GM18861 (cell line): Measurements from ENCODE around the gene SMIM22.

Experiments used
- ATAC-seq: cut with Tn5 transposase; IDR thresholded peaks from one replicate; pipeline ENCODE4 v1.9.1; 2021; ENCODE audit not compliant: unreplicated experiment

SMIM22 gene

DNA sequence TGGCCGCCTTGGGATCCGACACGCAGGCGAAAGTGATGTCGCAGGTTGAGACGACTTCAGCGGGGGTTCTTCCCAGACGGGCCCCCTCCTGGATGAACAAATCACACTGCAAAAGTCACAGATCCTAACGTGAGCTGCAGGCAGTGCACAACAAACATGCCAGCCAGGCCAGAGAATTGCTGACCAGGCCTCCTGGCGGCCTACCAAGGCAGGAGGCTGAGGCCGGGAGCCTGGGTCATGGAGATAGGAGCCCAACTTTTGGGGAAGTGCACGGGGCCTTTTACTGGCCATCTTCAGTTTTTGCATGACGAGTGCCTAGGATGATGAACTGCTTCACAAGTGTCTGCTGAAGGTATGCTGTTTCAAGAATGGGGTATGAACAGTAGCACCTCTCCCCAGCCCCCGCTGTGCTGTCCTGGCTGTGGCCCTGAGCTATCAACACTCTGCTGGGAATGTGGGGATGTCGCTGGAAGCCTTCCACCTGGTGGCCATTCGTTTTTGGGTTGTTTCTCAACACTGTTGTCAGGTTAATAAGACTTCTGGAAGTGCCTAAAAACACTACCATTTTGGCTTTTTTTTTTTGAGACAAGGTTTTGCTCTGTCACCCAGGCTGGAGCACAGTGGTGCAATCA lies 19.5 kb downstream of the SMIM22 start:
- ATAC-seq, result no peak

DNA sequence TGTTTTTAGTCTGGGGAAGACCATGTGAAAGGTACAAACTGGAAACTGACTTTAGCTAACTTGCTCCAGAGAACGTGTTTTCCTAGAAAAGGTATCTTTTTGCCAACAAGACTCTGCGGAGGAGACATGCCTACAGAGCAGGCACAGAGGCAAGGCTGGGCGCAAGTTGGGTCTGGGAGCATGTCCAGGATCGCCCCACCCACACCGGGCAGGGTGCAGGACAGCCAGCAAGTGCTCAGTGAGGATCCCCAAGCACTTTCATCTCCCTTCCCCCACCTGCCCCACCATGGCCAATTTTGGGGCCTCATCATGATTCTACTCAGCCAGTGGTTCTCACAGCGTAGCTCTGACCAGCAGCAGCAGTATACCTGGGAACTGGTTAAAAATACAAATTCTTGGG lies 25.5 kb downstream of the SMIM22 start:
- no peak for ATAC-seq

DNA sequence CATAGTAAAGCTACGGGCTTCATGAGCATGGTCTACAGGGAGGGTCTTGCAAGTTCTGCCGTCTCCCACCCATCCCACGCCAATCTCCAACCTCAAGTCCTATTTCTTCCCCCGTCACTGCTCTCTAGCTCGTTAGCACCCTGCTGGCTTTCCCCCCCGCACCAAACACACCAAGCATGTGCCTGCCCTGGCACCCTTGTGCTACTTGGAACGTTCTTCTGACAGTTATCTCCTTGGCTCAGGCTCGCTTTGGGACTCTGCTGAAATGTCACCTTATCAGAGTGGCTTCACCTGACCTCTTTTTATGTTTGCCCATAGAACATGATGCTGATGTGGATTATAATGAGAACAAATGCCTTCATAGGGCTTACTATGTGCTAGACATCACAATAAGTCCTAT lies 30.0 kb downstream of the SMIM22 start:
- ATAC-seq, result no peak

DNA sequence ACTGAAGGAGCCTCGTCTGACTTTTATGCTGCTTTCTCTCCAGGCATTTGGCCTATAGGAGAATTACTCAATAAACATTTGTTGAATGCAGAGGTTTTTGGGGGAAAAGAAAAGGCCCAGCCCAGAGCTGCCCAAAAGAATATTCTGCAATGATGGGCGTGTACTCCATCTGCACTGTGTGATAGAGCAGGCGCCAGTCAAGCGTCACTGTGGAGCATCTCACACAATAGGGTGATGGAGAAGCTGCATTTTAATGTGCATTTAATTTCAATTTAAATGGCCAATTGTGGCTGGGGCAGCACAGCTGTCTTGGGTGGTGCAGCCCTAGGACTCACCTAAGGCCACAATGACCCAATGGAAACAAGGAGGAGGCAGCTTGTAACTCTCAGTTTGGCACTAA lies 31.4 kb downstream of the SMIM22 start:
- no peak for ATAC-seq

DNA sequence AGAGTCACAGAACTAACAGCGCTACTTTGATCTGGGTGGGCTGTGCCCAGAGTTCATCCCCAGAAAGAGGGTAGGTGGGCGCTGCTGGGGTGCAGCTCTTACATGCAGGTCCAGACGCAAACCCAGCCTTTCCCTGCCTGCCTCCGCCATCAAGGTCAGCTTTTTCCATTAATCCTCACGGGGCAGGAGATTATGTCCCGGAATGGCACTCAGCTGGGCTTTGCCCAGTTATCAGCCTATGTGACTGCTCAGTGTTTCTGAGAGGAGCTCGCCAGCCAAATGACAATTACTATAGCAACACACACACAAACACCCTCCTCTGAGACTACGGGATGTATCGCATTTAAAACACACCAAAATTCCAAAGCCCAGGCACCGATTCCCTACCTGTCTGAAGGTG lies 31.8 kb downstream of the SMIM22 start:
- ATAC-seq, result no peak

DNA sequence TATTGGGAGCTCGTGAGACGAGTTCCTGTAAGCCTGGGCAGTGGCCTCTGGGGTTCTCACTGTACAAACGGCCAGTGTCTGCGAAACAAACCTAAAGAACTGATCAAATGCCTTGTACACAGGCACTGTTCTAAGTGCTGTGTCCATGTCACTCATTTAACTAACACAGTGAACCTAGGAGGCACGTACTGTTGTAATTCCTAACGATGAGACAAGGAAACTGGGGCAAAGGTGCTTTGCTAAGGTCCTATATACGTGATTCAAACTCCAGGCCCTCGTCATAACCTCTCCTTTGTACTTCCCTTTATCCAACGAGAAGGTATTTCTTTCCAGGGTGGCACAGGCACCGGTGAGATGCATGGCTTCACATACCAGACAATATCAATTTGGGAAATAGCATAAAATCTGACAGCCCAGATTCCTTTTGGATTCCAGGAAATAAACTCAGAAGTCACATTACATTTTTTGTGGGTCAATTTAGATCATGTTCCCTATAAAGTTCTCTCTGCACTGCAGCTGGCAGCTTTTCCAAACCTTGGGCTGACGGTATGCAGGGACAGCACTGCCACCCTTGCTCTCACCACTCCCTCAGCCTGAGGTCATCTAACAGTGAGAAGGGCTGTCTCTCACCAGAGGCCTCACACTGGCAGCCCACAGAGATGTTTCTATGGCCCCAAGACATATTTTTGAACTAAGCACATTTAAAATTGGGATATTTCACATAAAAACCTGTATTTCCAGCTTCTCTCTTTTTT lies 33.6 kb downstream of the SMIM22 start:
- no peak for ATAC-seq

DNA sequence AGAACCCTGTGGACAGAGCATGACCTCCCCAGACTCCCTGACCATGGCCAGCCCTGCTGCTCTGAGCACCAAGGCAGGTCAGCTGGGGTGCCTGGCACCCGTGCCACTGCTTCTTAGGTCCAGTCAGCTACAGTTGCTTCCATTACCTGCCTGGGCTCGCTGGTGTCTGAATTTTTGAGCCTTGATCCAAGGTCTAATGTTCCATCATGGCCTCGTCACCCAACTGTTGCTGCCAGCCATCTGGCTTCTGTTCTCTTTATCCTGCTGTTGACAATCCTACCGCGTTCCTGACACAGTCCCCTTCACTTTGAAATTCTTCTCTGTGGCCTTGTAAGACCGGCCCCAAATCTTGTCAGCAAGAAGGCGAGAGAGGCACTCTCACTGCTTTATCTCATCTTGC lies 35.2 kb downstream of the SMIM22 start:
- ATAC-seq, result no peak

DNA sequence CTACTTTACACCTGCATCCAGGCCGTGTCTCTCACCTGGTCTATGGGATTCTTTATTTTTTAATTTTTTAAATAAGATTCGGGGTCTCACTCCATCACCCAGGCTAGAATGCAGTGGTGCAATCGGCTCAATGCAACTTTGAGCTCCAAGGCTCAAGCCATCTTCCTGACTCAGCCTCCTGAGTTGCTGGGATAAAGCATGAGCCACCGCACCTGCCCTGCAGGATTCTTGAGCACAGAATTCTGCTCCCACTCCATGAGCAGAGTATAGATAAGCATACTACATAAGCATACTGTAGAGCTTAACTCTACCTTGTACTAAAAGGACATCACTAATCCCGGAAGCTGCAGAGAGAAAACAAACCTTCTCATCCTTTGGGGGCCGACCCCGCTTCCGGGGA lies 36.4 kb downstream of the SMIM22 start:
- no peak for ATAC-seq

DNA sequence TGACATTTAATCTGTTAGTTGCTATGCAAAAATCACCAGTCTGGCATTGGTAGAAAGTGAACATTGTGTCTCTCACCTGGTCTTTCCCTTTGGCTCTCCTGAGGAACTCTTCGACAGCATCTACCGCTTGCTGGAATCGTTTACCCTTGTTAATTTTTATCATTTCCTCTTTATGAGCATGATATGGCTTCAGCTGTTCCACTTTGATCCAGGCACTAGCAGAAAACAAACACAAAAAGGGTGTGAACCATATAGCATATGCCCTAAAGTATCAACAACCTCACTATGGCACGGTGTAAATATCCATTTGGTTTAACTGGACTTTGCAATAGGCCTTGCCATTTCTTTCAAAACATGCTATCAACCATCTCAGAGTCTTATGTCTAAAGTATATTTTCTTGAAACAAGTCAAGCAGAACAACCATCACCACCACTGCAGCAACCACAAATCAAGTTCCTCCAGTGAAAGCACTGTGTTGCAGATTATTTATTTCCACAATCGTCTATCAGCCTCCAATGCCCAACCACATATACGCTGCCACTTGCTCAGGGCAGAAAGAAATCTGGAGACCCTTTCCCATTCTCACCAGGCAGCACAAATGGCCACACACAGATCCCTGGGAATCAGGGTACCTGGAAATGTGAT lies 37.7 kb downstream of the SMIM22 start:
- no peak for ATAC-seq

DNA sequence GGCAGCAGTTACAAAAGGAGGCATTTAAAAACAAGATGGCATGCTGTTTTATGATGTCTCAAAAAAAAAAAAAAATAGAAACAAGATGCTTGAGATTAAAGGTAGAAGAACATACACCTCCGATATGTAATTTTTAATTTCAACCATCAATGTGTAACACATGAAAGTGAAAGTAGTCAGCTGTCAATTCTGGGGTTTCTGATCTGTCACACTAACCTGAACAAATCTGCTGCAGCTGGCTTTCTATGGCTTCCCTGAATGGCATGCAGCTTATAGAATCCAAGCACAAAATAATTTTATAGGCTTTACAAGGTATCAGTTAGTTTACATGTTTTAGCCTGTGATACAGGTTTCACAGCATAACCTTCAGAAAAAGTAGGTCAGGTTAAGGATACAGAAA lies 38.4 kb downstream of the SMIM22 start:
- ATAC-seq, result no peak

DNA sequence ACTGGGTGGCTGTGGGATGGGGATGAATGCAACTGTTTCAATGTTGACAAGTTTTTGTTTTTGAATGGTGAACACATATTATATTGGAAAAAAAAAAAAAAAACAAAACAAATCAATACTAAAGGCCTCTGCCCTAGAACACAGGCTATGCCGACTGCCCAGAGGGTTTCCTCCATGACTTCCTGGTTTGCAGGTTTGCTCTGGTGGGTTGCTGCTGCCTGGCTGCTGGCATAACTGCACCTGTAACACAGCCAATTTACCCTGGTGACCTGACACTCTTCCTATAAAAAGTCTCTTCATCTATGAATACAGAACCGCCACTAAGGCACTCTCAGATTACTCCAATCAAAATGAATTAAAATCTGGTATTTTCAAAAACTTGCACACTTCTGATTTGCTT lies 41.6 kb downstream of the SMIM22 start:
- ATAC-seq, result no peak

DNA sequence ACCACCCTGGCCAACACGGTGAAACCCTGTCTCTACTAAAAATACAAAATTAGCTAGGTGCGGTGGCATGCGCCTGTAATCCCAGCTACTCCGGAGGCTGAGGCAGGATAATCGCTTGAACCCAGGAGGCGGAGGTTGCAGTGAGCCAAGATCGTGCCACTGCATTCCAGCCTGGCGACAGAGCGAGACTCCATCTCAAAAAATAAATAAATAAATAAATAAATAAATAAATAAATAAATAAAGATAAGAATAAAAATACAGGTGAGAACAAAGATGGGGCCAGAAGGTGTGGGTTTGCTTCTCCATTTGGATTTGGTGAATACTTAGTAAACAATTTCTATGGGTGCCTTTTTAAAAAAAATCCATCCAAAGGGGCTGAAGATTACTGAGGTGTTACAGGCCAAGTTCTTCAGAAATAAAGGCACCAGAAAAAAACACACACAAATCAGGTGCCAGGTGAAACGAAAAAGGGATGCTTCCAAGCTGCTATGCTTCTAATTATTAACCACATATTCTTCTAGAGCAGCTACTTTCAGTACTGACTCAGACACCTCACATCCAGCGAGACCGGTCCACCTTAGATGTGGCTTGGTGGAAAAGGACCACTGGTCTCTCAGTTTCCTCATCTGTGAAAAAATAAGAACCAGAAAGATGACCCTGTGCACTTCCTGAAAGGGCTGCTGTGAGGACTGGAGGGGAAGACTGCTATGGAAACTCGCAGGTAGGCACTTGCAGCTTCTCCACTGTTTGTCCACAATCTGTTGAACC lies 42.7 kb downstream of the SMIM22 start:
- ATAC-seq, result no peak

DNA sequence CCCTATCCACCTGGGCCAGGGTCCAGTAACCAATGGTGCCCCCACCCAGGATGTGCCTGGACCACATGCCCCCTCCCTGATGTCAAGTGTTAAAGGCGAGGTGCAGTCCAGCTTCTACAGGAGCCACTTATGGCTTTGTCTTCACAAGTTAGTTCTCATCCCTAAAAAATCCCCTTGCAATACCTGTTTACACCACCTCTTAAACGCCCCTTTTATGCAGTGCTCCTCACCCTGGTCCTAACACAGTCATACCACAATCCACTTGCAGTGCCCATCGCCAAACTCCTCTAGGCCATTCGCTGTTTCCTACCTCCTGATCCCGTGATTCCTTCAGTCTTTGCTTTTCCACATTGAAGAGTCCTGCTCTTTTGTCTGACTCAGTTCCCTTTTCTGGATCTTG lies 44.8 kb downstream of the SMIM22 start:
- ATAC-seq, result no peak

DNA sequence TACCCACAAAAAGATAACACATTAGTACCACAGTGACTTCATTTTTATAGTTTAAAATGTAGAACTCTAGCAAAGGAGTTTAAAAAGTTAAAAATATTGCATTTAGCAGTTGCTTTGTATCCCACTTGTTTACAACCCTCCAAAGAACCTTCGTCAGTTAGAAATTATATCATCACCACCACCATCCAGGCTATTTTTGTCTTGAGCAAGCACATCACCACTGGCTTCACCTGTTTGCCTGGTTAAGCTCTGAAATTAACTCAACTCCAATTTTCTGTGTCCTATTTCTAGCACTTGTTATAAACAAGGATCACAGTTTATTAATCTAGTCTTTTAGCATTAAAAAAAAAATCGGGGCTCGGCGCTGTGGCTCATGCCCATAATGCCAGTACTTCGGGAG lies 45.8 kb downstream of the SMIM22 start:
- ATAC-seq, result no peak
